SK-N-SH treated with all-trans-retinoic acid at 6 μM for 48 hours (cell line): ENCODE measurements around the gene MBOAT7.

Experiments
- ATAC-seq: fragments of 200-7000 bp; cut with Tn5 transposase; 3 replicates; pipeline ENCODE4 v1.9.1; 2020; ENCODE audit warnings: mild to moderate bottlenecking, moderate library complexity
- ARNTL ChIP-seq: fragments of 450-650 bp; formaldehyde crosslinking; IDR thresholded peaks from 2 replicates; pipeline ENCODE4 v1.5.0; 2020; ENCODE audit warnings: low read depth, mild to moderate bottlenecking, moderate library complexity, borderline replicate concordance
- BACH2 ChIP-seq: fragments of 250-450 bp; sonication (Bioruptor Pico); IDR thresholded peaks from 2 replicates; pipeline ENCODE4 v1.9.0; 2021; ENCODE audit warnings: mild to moderate bottlenecking, borderline replicate concordance
- CSDC2 ChIP-seq: fragments of 250-450 bp; sonication (Bioruptor Pico); IDR thresholded peaks from 2 replicates; pipeline ENCODE4 v1.5.0; 2020; ENCODE audit warnings: mild to moderate bottlenecking, moderate library complexity
- GLIS3 ChIP-seq: fragments of 250-450 bp; sonication (Bioruptor Pico); IDR thresholded peaks from 2 replicates; pipeline ENCODE4 v1.5.0; 2020; ENCODE audit warnings: mild to moderate bottlenecking, moderate library complexity
- ISL1 ChIP-seq: fragments of 250-450 bp; sonication (Bioruptor Pico); IDR thresholded peaks from 2 replicates; pipeline ENCODE4 v2.1.2; 2022; ENCODE audit warnings: mild to moderate bottlenecking, moderate library complexity
- OSR1 ChIP-seq: fragments of 250-450 bp; sonication (Bioruptor Pico); IDR thresholded peaks from 2 replicates; pipeline ENCODE4 v1.8.0; 2022; ENCODE audit warnings: moderate library complexity, mild to moderate bottlenecking, inconsistent platforms
- PPARA ChIP-seq: fragments of 250-450 bp; sonication (Bioruptor Pico); IDR thresholded peaks from 2 replicates; pipeline ENCODE4 v1.5.0; 2020; ENCODE audit warnings: mild to moderate bottlenecking, borderline replicate concordance
- RARB ChIP-seq: fragments of 250-450 bp; sonication (Bioruptor Pico); IDR thresholded peaks from 2 replicates; pipeline ENCODE4 v1.8.0; 2021; ENCODE audit warnings: mild to moderate bottlenecking, moderate library complexity
- TCF4 ChIP-seq: fragments of 250-450 bp; sonication (Bioruptor Pico); IDR thresholded peaks from 2 replicates; pipeline ENCODE4 v1.8.0; 2021; ENCODE audit warnings: mild to moderate bottlenecking, moderate library complexity, borderline replicate concordance
- TOX ChIP-seq: fragments of 250-450 bp; sonication (Bioruptor Pico); IDR thresholded peaks from 2 replicates; pipeline ENCODE4 v1.8.0; 2021; ENCODE audit warnings: mild to moderate bottlenecking, moderate library complexity, borderline replicate concordance
- ZC3H10 ChIP-seq: fragments of 250-450 bp; sonication (Bioruptor Pico); IDR thresholded peaks from 2 replicates; pipeline ENCODE4 v1.5.1; 2021; ENCODE audit warnings: mild to moderate bottlenecking, moderate library complexity
- ZFP30 ChIP-seq: fragments of 450-650 bp; formaldehyde crosslinking; IDR thresholded peaks from 2 replicates; pipeline ENCODE4 v1.5.0; 2022; ENCODE audit warnings: mild to moderate bottlenecking, moderate library complexity
- ZNF8 ChIP-seq: fragments of 450-650 bp; formaldehyde crosslinking; IDR thresholded peaks from 2 replicates; pipeline ENCODE4 v1.5.0; 2020; ENCODE audit warnings: mild to moderate bottlenecking, moderate library complexity
- TF ChIP-seq, protein P1 (sequence below): fragments of 250-450 bp; sonication (Bioruptor Pico); IDR thresholded peaks from 2 replicates; pipeline ENCODE4 v1.8.0; 2020; ENCODE audit warnings: mild to moderate bottlenecking, moderate library complexity, borderline replicate concordance
- TF ChIP-seq, protein P2 (sequence below): fragments of 250-450 bp; sonication (Bioruptor Pico); IDR thresholded peaks from 2 replicates; pipeline ENCODE4 v1.5.1; 2021; ENCODE audit warnings: mild to moderate bottlenecking, moderate library complexity
- TF ChIP-seq, protein P3 (sequence below): fragments of 250-450 bp; sonication (Bioruptor Pico); IDR thresholded peaks from 2 replicates; pipeline ENCODE4 v1.5.0; 2020; ENCODE audit warnings: mild to moderate bottlenecking, moderate library complexity
- TF ChIP-seq, protein P4 (sequence below): fragments of 250-450 bp; sonication (Bioruptor Pico); IDR thresholded peaks from 2 replicates; pipeline ENCODE4 v1.5.1; 2020; ENCODE audit warnings: low read depth, mild to moderate bottlenecking, moderate library complexity
- TF ChIP-seq, protein P5 (sequence below): fragments of 250-450 bp; sonication (Bioruptor Pico); IDR thresholded peaks from 2 replicates; pipeline ENCODE4 v1.8.0; 2021; ENCODE audit warnings: low read depth, mild to moderate bottlenecking, moderate library complexity, borderline replicate concordance

The MBOAT7 gene

DNA sequence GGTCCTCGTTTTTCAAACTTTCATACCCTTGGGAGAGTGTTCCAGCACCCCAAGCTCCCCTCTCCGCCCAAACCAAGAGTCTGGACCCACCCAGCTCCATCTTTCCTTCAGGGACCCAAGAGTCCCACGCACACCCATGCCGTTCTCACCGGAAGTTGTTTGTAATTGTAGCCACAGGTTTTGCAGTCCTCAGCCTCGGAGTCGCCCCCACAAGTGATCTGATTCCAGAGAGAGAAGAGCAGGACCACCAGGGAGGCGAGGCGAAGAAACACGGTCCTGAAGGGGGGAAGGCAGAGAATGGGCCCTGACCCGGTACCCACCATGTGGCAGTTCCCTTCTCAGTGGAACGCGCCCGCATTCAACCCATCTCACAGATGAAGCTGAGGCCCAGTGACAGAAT is 26.5 kb downstream of the MBOAT7 start:
- no peak for ATAC-seq
- TF ChIP-seq, protein P1, sequence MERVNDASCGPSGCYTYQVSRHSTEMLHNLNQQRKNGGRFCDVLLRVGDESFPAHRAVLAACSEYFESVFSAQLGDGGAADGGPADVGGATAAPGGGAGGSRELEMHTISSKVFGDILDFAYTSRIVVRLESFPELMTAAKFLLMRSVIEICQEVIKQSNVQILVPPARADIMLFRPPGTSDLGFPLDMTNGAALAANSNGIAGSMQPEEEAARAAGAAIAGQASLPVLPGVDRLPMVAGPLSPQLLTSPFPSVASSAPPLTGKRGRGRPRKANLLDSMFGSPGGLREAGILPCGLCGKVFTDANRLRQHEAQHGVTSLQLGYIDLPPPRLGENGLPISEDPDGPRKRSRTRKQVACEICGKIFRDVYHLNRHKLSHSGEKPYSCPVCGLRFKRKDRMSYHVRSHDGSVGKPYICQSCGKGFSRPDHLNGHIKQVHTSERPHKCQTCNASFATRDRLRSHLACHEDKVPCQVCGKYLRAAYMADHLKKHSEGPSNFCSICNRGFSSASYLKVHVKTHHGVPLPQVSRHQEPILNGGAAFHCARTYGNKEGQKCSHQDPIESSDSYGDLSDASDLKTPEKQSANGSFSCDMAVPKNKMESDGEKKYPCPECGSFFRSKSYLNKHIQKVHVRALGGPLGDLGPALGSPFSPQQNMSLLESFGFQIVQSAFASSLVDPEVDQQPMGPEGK (CRISPR knock-in tag): no peak
- TF ChIP-seq ARNTL (CRISPR knock-in tag): no peak
- no peak for TF ChIP-seq GLIS3
- TF ChIP-seq, protein P2, sequence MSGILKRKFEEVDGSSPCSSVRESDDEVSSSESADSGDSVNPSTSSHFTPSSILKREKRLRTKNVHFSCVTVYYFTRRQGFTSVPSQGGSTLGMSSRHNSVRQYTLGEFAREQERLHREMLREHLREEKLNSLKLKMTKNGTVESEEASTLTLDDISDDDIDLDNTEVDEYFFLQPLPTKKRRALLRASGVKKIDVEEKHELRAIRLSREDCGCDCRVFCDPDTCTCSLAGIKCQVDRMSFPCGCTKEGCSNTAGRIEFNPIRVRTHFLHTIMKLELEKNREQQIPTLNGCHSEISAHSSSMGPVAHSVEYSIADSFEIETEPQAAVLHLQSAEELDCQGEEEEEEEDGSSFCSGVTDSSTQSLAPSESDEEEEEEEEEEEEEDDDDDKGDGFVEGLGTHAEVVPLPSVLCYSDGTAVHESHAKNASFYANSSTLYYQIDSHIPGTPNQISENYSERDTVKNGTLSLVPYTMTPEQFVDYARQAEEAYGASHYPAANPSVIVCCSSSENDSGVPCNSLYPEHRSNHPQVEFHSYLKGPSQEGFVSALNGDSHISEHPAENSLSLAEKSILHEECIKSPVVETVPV (CRISPR knock-in tag): no peak
- no peak for TF ChIP-seq ZC3H10 (CRISPR knock-in tag)
- TF ChIP-seq TOX: no peak
- TF ChIP-seq, protein P3, sequence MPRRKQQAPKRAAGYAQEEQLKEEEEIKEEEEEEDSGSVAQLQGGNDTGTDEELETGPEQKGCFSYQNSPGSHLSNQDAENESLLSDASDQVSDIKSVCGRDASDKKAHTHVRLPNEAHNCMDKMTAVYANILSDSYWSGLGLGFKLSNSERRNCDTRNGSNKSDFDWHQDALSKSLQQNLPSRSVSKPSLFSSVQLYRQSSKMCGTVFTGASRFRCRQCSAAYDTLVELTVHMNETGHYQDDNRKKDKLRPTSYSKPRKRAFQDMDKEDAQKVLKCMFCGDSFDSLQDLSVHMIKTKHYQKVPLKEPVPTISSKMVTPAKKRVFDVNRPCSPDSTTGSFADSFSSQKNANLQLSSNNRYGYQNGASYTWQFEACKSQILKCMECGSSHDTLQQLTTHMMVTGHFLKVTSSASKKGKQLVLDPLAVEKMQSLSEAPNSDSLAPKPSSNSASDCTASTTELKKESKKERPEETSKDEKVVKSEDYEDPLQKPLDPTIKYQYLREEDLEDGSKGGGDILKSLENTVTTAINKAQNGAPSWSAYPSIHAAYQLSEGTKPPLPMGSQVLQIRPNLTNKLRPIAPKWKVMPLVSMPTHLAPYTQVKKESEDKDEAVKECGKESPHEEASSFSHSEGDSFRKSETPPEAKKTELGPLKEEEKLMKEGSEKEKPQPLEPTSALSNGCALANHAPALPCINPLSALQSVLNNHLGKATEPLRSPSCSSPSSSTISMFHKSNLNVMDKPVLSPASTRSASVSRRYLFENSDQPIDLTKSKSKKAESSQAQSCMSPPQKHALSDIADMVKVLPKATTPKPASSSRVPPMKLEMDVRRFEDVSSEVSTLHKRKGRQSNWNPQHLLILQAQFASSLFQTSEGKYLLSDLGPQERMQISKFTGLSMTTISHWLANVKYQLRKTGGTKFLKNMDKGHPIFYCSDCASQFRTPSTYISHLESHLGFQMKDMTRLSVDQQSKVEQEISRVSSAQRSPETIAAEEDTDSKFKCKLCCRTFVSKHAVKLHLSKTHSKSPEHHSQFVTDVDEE (CRISPR knock-in tag): no peak
- no peak for TF ChIP-seq ISL1 (CRISPR knock-in tag)
- no peak for TF ChIP-seq RARB
- TF ChIP-seq, protein P4, sequence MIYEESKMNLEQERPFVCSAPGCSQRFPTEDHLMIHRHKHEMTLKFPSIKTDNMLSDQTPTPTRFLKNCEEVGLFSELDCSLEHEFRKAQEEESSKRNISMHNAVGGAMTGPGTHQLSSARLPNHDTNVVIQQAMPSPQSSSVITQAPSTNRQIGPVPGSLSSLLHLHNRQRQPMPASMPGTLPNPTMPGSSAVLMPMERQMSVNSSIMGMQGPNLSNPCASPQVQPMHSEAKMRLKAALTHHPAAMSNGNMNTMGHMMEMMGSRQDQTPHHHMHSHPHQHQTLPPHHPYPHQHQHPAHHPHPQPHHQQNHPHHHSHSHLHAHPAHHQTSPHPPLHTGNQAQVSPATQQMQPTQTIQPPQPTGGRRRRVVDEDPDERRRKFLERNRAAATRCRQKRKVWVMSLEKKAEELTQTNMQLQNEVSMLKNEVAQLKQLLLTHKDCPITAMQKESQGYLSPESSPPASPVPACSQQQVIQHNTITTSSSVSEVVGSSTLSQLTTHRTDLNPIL: no peak
- no peak for TF ChIP-seq TCF4 (CRISPR knock-in tag)
- no peak for TF ChIP-seq PPARA (CRISPR knock-in tag)
- TF ChIP-seq OSR1 (CRISPR knock-in tag): no peak
- no peak for TF ChIP-seq BACH2 (CRISPR knock-in tag)

DNA sequence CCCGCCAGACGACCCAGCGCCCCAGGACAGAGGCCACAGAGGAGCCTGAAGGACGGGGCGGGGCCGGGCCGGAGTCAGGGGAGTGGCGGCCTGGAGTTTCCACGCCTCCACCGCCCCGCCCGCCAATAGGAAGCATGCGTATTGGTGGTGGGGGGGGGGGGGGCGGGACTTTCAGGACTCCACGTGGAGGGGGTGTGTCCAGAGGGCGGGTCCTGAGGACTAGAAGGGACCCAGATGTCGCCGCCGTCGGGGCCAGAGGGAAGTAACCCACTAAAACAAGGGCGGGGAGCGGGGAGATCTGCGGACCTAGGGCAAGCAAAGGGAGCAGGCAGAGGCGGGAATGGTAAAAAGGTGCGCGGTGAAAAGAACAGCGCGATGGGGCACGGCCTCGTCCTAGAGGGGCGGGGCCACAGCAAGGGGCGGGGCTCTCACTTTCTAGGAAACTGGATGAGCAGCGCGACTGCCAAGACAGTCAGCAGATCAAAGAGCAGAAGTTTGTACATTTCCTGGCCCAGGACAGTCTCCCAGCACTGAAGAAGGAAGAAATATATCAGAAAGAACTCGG is 27.1 kb downstream of the MBOAT7 start:
- TF ChIP-seq ZFP30 (no peak), CSDC2 (CRISPR knock-in tag) (no peak), TOX (no peak), ISL1 (CRISPR knock-in tag) (no peak), BACH2 (CRISPR knock-in tag) (no peak)
- TF ChIP-seq, protein P1 (CRISPR knock-in tag): no peak
- TF ChIP-seq, all 23 proteins: peak for 0
- ATAC-seq: peak; percentile 0; the same call in 1 of the 3 replicates

DNA sequence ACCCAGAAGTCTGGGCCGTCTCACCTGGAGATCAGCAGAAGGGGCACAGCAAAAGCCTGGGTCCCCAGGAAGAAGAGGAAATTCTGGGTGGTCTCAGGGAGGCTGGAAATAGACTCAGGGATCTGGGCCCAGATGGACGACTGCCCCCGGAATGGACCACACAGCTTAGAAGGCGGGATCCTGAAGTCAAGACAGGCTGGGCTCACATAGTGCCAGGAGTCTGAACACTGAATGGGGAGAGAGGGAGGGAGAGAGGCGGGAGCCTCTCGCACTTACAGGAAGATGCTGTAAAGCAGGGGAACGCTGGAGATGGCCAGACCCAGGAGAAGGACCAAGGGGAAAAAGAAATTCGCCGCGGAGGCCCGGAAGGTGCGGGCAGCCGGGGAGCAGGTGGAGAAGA is 28.5 kb downstream of the MBOAT7 start:
- TF ChIP-seq, protein P5, sequence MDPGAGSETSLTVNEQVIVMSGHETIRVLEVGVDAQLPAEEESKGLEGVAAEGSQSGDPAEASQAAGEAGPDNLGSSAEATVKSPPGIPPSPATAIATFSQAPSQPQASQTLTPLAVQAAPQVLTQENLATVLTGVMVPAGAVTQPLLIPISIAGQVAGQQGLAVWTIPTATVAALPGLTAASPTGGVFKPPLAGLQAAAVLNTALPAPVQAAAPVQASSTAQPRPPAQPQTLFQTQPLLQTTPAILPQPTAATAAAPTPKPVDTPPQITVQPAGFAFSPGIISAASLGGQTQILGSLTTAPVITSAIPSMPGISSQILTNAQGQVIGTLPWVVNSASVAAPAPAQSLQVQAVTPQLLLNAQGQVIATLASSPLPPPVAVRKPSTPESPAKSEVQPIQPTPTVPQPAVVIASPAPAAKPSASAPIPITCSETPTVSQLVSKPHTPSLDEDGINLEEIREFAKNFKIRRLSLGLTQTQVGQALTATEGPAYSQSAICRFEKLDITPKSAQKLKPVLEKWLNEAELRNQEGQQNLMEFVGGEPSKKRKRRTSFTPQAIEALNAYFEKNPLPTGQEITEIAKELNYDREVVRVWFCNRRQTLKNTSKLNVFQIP (CRISPR knock-in tag): no peak
- TF ChIP-seq ZFP30: no peak
- TF ChIP-seq ZNF8: no peak
- no peak for TF ChIP-seq OSR1 (CRISPR knock-in tag)
- TF ChIP-seq, protein P3 (CRISPR knock-in tag): no peak
- TF ChIP-seq ARNTL (CRISPR knock-in tag): no peak
- no peak for TF ChIP-seq RARB
- no peak for TF ChIP-seq PPARA (CRISPR knock-in tag)
- no peak for ATAC-seq
